ENCODE data around the gene SULT1A1.
"Not testable (repeated sequence)": the region's sequence is repeated elsewhere in the genome, so short reads cannot be mapped to it uniquely, and the experiment has no call there.

Gene SULT1A1

DNA sequence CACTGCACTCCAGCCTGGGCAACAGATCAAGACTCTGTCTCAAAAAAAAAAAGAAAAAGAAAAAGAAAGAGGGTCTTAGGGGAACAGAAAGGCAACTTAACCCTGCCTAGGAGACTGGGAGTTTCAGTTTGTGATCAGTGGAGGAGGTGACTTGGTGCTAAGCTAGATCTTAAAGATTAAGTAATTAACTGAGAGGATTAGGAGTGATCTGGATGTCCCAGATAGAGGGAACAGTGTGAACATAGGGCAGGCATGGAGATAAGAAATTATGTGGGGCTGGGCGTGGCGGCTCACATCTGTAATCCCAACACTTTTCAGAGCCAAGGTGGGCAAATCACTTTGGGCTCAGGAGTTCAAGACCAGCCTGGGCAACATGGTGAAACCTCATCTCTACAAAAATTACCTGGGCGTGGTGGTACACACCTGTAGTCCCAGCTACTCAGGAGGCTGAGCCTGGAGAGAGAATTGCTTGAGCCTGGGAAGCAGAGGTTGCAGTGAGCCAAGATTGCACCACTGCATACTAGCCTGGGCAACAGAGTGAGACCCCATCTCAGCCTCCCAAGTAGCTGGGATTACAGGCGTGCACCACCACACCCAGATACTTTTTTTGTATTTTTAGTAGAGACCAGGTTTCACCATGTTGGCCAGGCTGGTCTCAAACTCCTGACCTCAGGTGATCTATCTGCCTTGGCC is 43.5 kb downstream of the SULT1A1 start:
- H3K4me3 Mint-ChIP-seq, DNase-seq, H3K4me1 Mint-ChIP-seq, H3K27me3 Mint-ChIP-seq, CTCF ChIA-PET, H3K27ac Mint-ChIP-seq: not testable (repeated sequence)
- peaks cover 23% of the 10 kb centered on the region for H3K36me3 Mint-ChIP-seq
- H3K9me3 Mint-ChIP-seq: peaks cover 17% of the 10 kb centered on the region

DNA sequence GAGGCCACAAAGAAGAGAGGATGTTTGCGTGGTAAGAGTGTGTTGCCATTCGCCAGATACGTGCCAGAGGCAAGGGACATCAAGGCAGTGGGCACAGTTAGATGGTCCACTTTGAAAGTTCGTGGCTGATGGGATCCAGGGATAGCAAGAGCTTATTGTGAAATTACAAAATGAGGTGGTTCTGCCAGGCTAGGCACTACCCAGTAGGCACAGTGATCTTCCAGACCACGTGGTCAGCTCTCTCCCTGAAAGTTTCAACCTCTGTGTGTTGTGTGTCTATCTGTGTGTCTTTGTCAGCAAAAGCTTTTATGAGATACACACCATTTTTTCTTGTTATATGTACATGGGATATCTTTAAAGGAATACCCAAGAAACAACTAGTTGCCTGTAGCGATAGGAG is 46.6 kb downstream of the SULT1A1 start:
- Mint-ChIP-seq H3K9me3 (peaks cover 17% of the 10 kb centered on the region), H3K27ac (no peak overlapping the region)

DNA sequence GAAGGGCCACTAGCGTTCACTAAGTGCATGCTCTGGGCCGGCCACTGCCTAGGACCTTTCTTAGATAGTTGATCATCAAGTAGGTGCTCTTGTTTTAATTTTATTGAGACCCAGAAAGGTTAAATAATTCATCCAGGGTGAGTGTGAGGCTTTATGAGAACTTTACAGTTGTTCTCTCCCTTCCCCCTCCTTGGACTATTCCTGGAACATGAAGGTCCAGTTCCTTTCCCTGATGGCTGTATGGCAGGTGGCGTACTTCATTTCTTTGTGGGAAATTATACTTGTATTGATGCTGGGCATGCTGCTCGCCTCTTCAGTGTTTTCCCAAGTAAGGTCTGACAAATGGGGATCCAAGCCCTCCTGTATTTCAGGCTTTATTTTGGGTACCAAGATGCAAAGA is 47.6 kb downstream of the SULT1A1 start:
- H3K27me3 Mint-ChIP-seq: no peaks in the 10 kb centered on the region
- H3K4me3 Mint-ChIP-seq: no peak overlapping the region
- H3K4me1 Mint-ChIP-seq: peaks cover 26% of the 10 kb centered on the region
- H3K27ac Mint-ChIP-seq: no peak overlapping the region
- no peak for DNase-seq
- CTCF ChIA-PET: no interaction called here
- peaks cover 34% of the 10 kb centered on the region for H3K36me3 Mint-ChIP-seq
- peaks cover 11% of the 10 kb centered on the region for H3K9me3 Mint-ChIP-seq

More for the DNA sequence above, 46.6 kb downstream of the SULT1A1 start:
- CTCF ChIA-PET: no interaction called here
- DNase-seq: no peak
- peaks cover 35% of the 10 kb centered on the region for H3K36me3 Mint-ChIP-seq
- no peak overlapping the region for H3K4me3 Mint-ChIP-seq
- H3K27me3 Mint-ChIP-seq: no peaks in the 10 kb centered on the region
- peaks cover 22% of the 10 kb centered on the region for H3K4me1 Mint-ChIP-seq

DNA sequence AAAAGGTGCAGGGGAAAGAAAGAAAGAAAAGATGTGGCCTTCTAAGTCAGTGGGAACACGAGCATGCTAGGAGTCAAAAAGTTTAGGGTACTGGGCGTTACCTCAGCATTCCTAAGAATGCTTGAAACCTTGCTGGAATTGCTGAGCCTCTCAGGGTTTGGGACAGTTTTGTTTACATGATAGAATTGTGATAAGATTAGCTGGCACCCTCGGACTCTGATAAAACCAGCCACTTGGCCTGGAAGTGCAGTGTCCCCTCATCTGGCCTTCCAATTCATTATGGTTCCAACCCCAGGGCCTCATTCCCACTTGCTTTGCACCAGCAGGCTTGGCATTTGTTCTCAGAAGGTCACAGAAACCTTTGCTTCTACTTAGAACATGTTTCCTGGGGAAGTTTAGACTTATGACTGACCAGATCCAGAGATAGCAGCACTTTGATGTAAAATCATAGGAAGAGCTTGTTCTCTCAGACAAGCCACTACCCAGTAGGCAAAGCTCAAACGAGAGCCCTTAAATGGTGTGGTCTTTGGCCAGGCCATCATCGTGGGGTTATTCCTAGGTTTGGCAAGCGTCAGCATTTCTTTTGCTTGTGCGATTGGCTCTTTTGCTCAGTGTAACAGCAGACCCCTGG is 48.2 kb downstream of the SULT1A1 start:
- DNase-seq: no peak
- Mint-ChIP-seq H3K36me3 (peaks cover 35% of the 10 kb centered on the region), H3K4me3 (no peak overlapping the region), H3K27ac (no peak overlapping the region), H3K9me3 (peaks cover 9% of the 10 kb centered on the region), H3K27me3 (no peaks in the 10 kb centered on the region), H3K4me1 (peaks cover 30% of the 10 kb centered on the region)
- CTCF ChIA-PET: no interaction called here

DNA sequence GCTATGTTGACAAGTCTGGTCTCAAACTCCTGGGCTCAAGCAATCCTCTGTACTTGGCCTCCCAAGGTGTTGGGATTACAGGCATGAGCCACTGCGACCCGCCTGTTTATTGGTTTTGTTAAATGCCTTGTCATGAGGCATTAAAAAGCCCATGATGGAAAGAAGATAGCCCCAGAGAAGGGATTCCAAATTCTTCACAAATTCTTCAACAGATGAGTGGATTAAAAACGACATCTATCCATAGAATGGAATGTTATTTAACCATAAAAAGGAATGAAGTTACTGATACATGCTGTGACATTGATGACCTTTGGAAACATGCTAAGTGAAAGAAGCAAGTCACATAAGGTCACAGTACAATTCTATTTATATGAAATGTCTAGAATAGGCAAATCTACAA is 51.4 kb downstream of the SULT1A1 start:
- Mint-ChIP-seq H3K36me3 (peaks cover 26% of the 10 kb centered on the region), H3K27ac (no peak overlapping the region), H3K27me3 (peaks cover 3% of the 10 kb centered on the region), H3K9me3 (no peaks in the 10 kb centered on the region), H3K4me1 (peaks cover 45% of the 10 kb centered on the region), H3K4me3 (no peak overlapping the region)
- DNase-seq: no peak
- CTCF ChIA-PET: interaction anchor here (1.3 kb wide), 1 partner anchor 9 kb away, joined by 4 read pairs; no protein-coding TSS in a partner anchor

DNA sequence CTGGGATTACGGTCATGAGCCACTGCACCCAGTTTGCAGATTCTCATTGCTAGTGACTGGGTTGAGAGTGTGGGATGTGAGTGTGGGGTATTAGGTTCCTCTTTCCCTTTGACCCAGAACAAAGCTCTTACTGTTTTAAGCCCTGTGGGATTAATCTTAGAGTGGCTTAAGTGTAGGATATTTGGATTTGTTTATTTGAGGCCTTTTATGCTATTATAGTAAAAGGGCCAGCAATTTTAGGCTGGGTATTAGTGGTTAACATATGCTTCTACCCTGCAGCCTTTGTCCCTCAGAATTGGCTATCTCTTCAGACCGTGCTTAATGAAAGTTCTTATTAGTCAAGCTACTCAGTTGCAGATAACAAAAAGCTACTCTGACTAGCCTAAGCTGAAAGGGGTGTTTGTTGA is 52.9 kb downstream of the SULT1A1 start:
- DNase-seq: no peak
- no peak overlapping the region for H3K4me3 Mint-ChIP-seq
- peaks cover 26% of the 10 kb centered on the region for H3K36me3 Mint-ChIP-seq
- no peaks in the 10 kb centered on the region for H3K9me3 Mint-ChIP-seq
- peaks cover 55% of the 10 kb centered on the region for H3K4me1 Mint-ChIP-seq
- peaks cover 3% of the 10 kb centered on the region for H3K27me3 Mint-ChIP-seq
- H3K27ac Mint-ChIP-seq: no peak overlapping the region
- CTCF ChIA-PET: no interaction called here

DNA sequence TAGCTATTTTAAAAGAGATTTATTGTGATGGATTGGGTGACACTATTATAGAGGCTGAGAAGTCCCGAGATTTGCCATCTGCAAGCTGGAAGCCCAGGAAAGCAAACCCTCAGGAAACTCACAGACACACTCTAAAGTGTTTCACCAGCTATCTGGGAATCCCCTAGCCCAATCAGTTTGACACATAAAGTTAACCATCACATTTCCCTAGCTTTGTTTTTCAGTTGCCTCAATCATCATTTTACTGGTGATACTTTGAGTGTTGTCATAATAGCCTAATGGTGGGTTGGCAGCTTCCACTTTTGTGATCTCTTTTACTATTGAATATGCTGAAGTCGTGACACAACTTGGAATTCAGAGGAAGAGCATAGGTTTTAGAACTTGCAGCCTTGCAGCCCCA is 54.3 kb downstream of the SULT1A1 start:
- CTCF ChIA-PET: interaction anchor here (1.1 kb wide), 1 partner anchor 64 kb away, joined by 3 read pairs; no protein-coding TSS in a partner anchor
- Mint-ChIP-seq H3K9me3 (no peaks in the 10 kb centered on the region), H3K27me3 (peaks cover 3% of the 10 kb centered on the region), H3K4me3 (no peak overlapping the region), H3K27ac (no peak overlapping the region), H3K4me1 (peaks cover 50% of the 10 kb centered on the region), H3K36me3 (peaks cover 26% of the 10 kb centered on the region)
- no peak for DNase-seq
